ENCODE results near the gene HSP90AB1. TPM values are rescaled to one million over a fixed set of nuclear protein-coding genes. Genes with fewer than 3 reads are reported as not detected.
A peak's percentile ranks its signal among the peaks of the same experiment; 100 is the strongest.

HSP90AB1 gene
- total RNA-seq, 1 experiment from 2014 or later: 967 TPM

DNA sequence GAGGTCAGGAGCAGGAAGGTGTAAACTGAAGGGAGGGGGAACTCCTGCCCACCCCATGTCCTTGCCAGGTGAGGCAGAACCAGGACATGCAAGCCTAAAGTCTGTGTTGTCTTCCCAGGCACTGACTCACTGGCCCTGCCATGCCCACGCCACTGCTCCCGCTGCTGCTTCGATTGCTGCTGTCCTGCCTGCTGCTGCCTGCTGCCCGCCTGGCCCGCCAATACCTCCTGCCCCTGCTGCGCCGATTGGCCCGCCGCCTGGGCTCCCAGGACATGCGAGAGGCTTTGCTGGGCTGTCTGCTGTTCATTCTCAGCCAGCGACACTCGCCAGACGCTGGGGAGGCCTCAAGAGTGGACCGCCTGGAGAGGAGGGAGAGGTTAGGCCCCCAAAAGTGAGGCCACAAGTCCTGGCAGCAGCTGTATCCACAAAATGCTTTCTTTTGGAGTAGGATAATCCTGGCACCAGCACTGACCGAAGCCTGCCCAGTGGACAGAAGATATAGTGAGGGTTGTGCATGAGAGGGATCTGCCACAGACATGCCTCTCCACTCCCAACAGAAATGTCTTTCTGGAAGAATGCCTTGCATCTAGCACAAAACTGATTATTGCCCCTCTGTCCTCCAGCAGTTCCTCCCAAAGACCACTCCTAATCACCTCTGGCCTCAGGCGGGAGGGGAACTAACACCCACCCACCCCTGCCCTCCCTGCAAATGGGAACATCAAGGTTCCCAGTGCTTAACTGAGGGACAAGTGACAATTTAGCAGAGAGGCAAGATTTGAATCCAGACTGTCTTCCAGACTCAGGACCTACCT lies 29.4 kb upstream of the HSP90AB1 start:
- Histone ChIP-seq H3K36me3 (ENCODE audit: control insufficient read depth, insufficient read depth, low read length) (no peaks in the 10 kb centered on the region), H3K27me3 (replicated peaks; ENCODE audit: control insufficient read depth, insufficient read depth, low read length) (no peaks in the 10 kb centered on the region), H3K4me1 (peaks cover 17% of the 10 kb centered on the region), H3K4me3 (ENCODE audit: low read depth, low read length) (no peak overlapping the region), H3K9me3 (no peaks in the 10 kb centered on the region)
- BruUV-seq (replicated peaks): no TSS peak
- H3K36me3 Mint-ChIP-seq (ENCODE audit: insufficient read depth, unreplicated experiment): peaks cover 7% of the 10 kb centered on the region
- H3K9me3 Mint-ChIP-seq (ENCODE audit: unreplicated experiment): no peaks in the 10 kb centered on the region
- H3K4me1 Mint-ChIP-seq (ENCODE audit: low read depth, unreplicated experiment): peaks cover 10% of the 10 kb centered on the region
- H3K27ac Mint-ChIP-seq (ENCODE audit: unreplicated experiment): no peak overlapping the region
- ChIA-PET CTCF (no interaction called here), POLR2A (interaction anchor here (2.5 kb wide), 1 partner anchor 30 kb away, joined by 14 read pairs; the partner anchor contains the start of gene HSP90AB1)
- no peak overlapping the region for H3K4me3 Mint-ChIP-seq (ENCODE audit: unreplicated experiment)
- H3K27me3 Mint-ChIP-seq (ENCODE audit: insufficient read depth, unreplicated experiment): no peaks in the 10 kb centered on the region
- DNase-seq: no peak
- TF ChIP-seq, protein P1, sequence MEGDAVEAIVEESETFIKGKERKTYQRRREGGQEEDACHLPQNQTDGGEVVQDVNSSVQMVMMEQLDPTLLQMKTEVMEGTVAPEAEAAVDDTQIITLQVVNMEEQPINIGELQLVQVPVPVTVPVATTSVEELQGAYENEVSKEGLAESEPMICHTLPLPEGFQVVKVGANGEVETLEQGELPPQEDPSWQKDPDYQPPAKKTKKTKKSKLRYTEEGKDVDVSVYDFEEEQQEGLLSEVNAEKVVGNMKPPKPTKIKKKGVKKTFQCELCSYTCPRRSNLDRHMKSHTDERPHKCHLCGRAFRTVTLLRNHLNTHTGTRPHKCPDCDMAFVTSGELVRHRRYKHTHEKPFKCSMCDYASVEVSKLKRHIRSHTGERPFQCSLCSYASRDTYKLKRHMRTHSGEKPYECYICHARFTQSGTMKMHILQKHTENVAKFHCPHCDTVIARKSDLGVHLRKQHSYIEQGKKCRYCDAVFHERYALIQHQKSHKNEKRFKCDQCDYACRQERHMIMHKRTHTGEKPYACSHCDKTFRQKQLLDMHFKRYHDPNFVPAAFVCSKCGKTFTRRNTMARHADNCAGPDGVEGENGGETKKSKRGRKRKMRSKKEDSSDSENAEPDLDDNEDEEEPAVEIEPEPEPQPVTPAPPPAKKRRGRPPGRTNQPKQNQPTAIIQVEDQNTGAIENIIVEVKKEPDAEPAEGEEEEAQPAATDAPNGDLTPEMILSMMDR (IDR thresholded peaks at IDR 0.05; ENCODE audit: insufficient read depth in 1 of 2, low read depth in 1 of 2, low read length in 1 of 2, severe bottlenecking in 1 of 2, unreplicated experiment in 1 of 2): no peak
- intact Hi-C loops (cut with micrococcal nuclease; ENCODE audit: unreplicated experiment): loop anchor here (1.0 kb wide), 1 partner anchor 13 kb away; no protein-coding TSS in a partner anchor

DNA sequence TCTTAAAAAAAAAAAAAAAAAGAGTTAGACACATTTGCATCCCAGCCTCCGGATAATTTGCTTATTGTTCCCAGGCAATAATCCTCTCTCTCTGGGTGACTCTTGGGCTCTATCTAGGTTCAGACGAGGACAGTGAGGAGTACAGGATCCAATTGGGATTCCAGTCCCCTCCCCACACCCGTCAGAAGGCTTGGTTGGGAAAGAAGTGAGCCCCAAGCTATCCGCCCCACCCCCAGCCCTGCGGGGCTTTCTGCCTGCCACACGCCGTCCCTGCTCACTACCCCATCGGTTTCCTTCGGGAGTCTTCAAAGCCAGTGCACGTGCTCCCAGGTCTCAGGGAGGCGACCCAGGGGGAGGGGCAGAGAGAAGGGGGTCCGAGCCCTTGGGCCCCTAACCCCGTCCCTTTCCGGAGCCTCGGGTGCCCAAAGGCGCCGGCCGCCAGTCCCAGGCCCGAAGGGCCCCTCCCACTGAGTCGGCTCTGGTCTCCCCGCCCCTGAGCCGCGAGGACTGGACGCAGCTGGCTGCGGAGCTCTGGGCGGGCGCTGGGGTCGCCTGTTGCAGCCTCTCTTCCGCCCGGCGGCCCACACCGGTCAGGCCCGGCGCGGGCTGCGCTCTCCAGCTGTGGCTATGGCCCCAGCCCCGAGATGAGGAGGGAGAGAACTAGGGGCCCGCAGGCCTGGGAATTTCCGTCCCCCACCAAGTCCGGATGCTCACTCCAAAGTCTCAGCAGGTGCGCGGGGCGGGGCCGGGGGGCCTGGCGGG lies 27.7 kb upstream of the HSP90AB1 start:
- Mint-ChIP-seq H3K4me1 (ENCODE audit: low read depth, unreplicated experiment) (peaks cover 16% of the 10 kb centered on the region), H3K4me3 (ENCODE audit: unreplicated experiment) (peak overlapping the region; percentile 85), H3K36me3 (ENCODE audit: insufficient read depth, unreplicated experiment) (peaks cover 12% of the 10 kb centered on the region), H3K27me3 (ENCODE audit: insufficient read depth, unreplicated experiment) (no peaks in the 10 kb centered on the region), H3K27ac (ENCODE audit: unreplicated experiment) (peak overlapping the region; percentile 92), H3K9me3 (ENCODE audit: unreplicated experiment) (no peaks in the 10 kb centered on the region)
- ChIA-PET CTCF (interaction anchor here (0.7 to 1.7 kb wide), 11 partner anchors 15 to 119 kb away, joined by 3 to 9 read pairs (median 6); no protein-coding TSS in a partner anchor), POLR2A (interaction anchor here (0.5 to 2.5 kb wide), 5 partner anchors 18 to 168 kb away, joined by 3 to 14 read pairs (median 3); partner anchors contain the start of genes CDC5L and HSP90AB1)
- Histone ChIP-seq H3K27me3 (replicated peaks; ENCODE audit: control insufficient read depth, insufficient read depth, low read length) (no peaks in the 10 kb centered on the region), H3K4me1 (peaks cover 23% of the 10 kb centered on the region), H3K36me3 (ENCODE audit: control insufficient read depth, insufficient read depth, low read length) (no peaks in the 10 kb centered on the region), H3K9me3 (no peaks in the 10 kb centered on the region), H3K4me3 (ENCODE audit: low read depth, low read length) (peak overlapping the region; percentile 61)
- BruUV-seq (replicated peaks): no TSS peak
- intact Hi-C loops (cut with micrococcal nuclease; ENCODE audit: unreplicated experiment): no loop called here
- DNase-seq: peak; percentile 89 to 94
- TF ChIP-seq, protein P1 (IDR thresholded peaks at IDR 0.05; ENCODE audit: insufficient read depth in 1 of 2, low read depth in 1 of 2, low read length in 1 of 2, severe bottlenecking in 1 of 2, unreplicated experiment in 1 of 2): no peak
